Myocyte (in vitro differentiated cells): ENCODE data around the gene PTPRB. TPM values are rescaled to one million over a fixed set of nuclear protein-coding genes. Genes with fewer than 3 reads are reported as not detected.
"Not testable (repeated sequence)": the region's sequence is repeated elsewhere in the genome, so short reads cannot be mapped to it uniquely, and the experiment has no call there.

Source experiments
- DNase-seq: peaks from one replicate; pipeline ENCODE4 v3.0.0-alpha.2; 2012; ENCODE audit warnings: low read depth
- total RNA-seq: library from RNA; depleted of rRNA; stranded (reverse); fragments of >200 nt; gene quantifications from 2 replicates; pipeline ENCODE4 v1.2.3, GENCODE V29; 2014

The PTPRB gene
- total RNA-seq, 1 donor from 2014 or later, result 2.0 TPM

DNA sequence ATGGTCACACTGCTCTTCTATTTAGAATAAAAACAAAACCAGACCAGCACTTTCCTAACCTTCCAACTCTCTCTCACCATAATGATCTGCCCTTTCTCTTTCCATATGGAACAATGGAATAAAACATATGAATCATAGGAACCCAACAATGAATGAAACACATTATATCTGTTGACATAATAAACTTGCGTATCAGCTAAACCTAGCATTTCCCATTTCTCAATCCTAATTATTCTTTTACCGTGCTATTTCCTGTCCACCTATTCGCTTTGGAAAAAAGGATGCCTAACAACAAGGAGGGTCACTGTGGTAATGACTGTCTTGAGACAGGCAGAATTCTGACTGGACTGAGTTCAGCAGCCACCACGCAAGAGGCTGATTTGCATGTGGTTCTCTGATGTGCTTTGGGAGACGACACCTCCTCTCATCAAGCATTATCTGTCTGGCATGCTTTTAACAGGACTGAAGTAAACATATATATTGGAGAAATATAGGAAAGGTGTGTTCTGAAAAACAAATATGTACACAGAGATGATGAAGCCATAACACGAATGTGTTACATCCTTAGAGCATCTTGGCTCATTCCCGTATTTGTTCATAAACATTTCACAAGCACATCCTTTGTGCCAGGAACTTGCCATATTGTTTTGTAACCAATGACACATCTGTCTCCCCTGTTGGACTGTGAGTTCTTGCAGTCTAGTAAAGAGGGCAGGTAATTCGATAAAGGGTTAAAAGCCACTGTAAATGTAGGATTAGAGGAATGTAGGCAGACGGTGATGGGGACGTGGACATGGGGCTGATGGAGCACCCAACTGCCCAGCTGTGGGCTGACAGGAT is 87.7 kb downstream of the PTPRB start:
- DNase-seq, result no peak

GRCh38 chr12:70543444-70543843 is 93.8 kb downstream of the PTPRB start:
- peak; percentile 43 for DNase-seq

DNA sequence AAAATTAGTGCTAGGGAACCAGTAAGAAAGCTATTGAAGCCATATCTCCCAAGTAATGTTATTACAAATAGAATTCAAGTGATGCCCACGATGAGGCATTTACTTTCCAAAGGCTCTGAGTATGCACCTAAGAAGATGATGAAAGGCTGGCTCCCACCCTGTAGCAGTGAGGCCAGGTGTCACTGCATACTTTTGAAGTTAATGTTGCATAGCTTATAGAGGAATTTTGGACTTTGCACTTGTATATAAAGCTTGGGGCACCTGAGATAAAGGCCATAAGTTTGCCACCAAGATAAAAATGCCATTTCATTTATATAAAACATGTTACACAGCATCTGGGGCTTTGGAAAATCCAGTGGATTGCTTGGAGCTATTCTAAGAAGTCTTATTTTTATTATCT is 96.2 kb downstream of the PTPRB start:
- DNase-seq, result no peak

GRCh38 chr12:70536650-70537049 is 100.6 kb downstream of the PTPRB start:
- DNase-seq, result no peak

DNA sequence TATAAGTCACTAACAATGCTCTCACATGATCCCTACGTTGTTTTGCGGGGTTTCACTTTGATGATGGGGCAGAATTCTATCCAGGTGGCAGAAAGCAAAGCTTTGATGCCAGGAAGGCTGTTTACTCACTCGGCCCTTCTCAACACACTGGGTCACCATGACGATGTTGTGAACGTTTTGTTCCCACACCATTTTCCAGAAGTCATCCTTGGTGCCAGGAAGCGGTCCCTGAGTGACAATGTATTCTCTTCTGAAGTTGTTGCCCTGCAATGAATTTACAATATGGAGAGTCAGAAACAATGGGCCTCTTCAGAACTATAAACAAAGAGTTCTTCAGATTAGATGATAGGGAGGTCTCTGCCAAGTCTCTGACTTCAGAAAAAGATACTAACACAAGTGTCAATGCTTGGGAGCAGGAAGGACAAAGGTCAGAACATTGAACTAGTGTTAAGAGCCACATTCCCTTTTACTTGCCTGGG is 101.3 kb downstream of the PTPRB start:
- no peak for DNase-seq

GRCh38 chr12:70534466-70534865 is 102.8 kb downstream of the PTPRB start:
- DNase-seq, result no peak

DNA sequence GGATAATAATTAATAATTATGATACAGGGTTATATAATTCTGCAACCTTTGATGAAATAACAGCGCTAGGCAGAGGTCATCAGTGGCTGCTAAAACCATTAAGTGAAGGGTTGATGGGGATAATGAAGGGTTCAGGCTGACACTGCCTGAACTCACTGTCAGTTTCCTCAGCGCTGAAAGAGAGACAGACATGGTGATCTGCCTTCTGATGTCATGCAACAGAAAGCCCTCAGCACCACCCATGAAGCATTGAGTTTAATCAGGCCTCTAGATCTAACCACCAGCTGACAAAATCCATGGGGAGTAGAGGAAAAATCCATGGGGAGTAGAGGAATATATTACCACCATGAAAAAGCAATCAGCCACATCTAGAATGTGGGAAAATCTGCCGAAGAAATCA is 107.6 kb downstream of the PTPRB start:
- DNase-seq, result no peak

DNA sequence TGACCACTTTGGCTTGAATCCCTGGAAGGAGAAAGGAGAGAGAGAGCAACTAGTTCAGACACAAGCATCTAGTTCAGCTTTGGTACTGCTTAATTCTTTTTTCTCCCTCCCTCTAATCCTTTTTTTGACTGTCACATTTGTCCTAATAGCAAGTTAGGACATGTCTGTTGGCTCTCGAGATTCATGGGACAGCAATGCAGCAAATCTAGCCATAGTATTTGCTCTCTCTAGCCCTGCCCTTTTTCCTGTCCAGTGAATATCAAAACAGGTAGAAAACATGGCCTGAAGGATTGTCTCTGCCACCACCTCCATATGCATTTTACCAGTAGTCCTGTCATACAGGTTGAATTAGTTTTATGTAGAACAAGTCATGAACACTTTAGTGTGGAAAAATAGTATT is 116.4 kb downstream of the PTPRB start:
- peak; percentile 7 for DNase-seq

DNA sequence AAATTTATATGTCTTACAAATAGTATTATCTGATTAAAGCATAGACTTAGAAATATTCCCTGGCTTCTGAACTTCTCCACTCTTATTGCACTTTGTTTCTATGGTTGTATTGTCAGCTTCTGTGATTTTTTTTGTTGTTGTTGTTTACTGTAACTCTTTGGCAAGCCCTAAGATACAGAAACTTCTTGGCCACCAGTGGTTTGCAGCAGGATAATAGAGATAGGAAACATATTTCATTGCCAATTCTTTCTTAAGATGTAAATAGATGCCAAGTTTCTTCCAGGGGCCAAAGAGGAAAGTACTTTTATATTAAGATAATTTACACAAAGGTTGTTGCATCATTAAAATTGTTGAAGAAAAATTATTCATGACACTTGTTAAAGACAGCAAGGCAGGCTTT is 123.8 kb downstream of the PTPRB start:
- no peak for DNase-seq

DNA sequence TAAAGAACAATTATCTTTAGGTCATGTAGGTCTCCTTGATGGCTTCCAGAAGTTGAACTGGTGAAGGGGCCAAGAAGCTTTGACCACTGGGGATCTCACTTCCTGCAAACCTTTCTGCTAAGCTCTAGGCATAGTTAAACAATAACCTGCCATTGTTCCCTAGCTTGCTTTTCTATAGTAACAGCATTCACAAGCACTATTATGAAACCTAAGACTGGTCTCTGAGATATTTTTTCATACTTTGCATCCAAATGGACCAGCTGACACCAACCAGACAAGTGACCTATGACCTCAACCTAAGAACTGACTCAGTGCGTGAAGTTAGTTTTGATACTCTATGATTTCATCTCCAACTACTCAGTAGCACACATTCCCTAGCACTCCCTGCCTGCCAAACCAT is 129.1 kb downstream of the PTPRB start:
- no peak for DNase-seq

DNA sequence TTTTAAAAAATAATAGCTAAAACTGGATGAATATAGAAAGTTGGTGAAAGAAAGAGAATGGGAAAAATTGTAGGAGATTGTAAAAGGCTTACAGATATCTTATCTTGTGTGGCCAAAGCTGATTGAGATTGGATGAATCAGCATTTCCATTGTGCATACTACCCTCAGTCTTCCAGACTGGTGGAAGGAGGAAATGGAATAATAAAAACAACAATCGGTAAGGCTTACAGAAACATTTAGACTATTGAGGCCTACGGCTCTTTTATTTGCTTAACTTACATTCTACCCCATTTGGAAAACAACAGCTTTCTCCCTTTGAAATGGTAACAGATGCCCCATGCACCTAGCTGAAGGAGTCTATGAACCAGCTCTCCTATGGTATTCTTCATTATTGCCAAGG is 129.8 kb downstream of the PTPRB start:
- no peak for DNase-seq

GRCh38 chr12:70497508-70497907 is 139.7 kb downstream of the PTPRB start:
- DNase-seq, result no peak

- DNase-seq, result not testable (repeated sequence)
These were observed 144.3 kb downstream of the PTPRB start for GRCh38 chr12:70492904-70493303.

DNA sequence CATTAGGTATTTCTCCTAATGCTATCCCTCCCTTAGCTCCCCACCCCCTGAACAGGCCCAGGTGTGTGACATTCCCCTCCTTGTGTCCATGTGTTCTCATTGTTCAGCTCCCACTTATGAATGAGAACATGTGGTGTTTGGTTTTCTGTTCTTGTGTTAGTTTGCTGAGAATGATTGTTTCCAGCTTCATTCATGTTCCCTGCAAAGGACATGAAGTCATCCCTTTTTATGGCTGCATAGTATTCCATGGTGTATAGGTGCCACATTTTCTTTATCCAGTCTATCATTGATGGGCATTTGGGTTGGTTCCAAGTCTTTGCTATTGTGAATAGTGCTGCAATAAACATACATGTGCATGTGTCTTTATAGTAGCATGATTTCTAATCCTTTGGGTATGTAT is 146.3 kb downstream of the PTPRB start:
- not testable (repeated sequence) for DNase-seq

- DNase-seq, result no peak
These were observed 149.8 kb downstream of the PTPRB start for GRCh38 chr12:70487440-70487839.

- no peak for DNase-seq
These were observed 150.6 kb downstream of the PTPRB start for GRCh38 chr12:70486588-70486987.

DNA sequence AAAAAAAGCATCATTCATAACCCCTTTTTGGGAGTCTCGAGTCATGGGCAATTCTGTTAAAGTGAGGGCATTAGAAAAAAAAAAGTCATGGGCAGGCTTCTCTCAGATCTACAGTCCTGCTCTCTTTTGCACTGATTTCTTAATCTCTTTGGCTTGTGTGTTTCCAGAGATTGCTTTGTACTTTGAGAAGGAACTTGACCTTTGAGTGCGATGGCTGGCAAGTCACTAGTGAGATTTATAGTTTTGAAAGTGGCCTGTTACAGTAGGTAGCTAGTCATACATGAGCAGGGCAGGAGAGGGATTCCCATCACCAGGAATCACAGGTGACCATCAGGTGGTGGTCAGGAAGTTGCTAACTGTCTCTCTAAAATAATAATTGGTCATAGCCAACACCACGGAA is 151.5 kb downstream of the PTPRB start:
- DNase-seq, result no peak

- DNase-seq, result no peak
These were observed 152.8 kb downstream of the PTPRB start for GRCh38 chr12:70484464-70484863.

- DNase-seq, result no peak
These were observed 154.5 kb downstream of the PTPRB start for GRCh38 chr12:70482764-70483163.

DNA sequence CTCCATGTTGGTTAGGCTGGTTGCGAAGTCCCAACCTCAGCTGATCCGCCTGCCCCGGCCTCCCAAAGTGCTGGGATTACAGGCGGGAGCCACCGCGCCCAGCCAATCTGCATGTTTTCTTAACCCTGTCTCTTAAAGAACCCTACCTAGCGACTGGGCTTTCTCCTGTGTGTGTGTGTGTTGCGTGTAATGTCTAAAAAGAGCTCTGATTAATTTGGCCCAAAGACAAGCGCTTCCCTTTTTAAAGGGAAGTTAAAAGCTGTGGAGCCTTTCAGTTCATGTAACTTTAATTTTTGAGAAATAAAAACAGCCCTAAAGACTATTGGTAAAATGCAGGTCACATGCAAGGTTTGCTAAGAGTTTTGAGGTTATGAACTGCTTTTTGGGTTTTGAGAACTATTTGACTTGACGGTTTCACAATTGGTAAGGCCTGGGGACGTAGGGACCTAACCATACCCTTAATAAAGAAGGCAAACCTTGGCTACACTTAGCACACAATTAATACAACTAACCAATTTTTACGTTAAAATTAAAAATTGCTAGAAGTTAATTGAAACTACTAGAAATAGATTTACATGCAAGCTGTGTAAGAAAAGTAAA is 167.9 kb downstream of the PTPRB start:
- no peak for DNase-seq

DNA sequence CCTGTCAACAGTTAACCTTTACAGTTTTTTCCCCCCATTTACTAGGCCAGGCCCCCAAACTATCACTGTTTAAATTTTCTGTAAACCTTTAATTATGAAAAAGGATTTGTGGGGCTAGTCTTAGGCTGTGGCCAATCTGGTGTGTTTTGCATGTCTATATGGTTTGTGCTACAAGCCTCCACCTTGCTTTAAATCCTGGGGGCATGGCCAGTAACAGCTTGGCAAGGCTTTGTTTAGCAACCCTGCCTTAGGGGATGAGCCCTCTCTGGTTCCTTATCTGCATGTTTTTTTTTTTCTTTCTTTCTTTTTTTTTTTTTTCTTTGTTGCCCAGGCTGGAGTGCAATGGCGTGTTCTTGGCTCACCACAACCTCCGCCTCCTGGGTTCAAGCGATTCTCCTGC is 168.5 kb downstream of the PTPRB start:
- DNase-seq, result no peak

DNA sequence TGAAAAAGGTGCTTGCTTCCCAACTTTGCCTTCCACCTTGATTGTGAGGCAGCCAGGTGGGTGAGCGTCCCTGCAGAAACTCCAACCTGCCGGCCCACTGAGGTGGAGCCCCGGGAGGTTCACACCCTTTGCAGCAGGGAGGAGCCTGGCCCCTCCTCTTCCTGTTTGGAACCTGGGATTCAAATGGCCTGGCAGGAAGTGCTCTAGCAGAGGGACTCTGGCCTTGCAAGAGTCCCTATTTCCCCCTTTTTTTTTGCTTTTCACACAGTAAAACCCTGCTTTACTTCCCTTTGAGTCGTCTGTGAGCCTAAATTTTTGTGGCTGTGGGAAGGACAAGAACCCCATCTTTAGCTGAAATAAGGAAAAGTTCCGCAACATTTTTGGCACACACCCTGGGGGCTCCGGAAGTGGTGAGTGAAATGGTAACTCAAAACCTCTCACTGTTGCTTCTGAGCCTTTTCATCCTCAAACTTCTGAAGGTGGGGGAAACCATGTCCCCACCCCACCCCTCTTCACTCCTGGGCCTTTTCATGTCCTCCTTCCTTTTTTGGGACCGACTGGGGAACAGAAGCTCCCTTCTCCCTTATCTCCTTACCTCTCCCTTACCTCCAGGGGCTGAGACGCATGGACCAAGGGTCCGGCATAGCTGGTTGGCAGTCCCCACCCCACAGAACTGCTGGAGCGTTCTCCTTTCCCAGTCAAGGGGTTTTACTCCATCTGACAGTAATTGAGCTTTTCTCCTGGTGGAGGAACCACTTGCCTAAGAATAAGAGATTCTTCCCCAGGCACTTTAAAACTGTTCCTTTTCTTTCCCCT is 169.1 kb downstream of the PTPRB start:
- DNase-seq, result no peak
